Stomach (tissue), 4 donors: Measurements from ENCODE around the gene ISL2.

ENCODE experiments used
- POLR2A ChIP-seq, 4 donors: fragments of 450-650 bp; IDR thresholded peaks; one replicate each; pipeline ENCODE4 v1.6.1; 2016; ENCODE audit warnings: antibody characterized with exemption in 4 of 4, control low read depth in 2 of 4, mild to moderate bottlenecking in 1 of 4, moderate library complexity in 1 of 4
- TF ChIP-seq, protein P1 (sequence below), 7 experiments: fragments of 450-650 bp in 4 of 7; fragments of 200-600 bp in 3 of 7; sonication (generic) in 3 of 7; IDR thresholded peaks; one replicate each; pipeline ENCODE4 v1.5.1; 2016 to 2019; ENCODE audit warnings: antibody characterized with exemption in 7 of 7, control low read depth in 2 of 7, mild to moderate bottlenecking in 1 of 7

DNA sequence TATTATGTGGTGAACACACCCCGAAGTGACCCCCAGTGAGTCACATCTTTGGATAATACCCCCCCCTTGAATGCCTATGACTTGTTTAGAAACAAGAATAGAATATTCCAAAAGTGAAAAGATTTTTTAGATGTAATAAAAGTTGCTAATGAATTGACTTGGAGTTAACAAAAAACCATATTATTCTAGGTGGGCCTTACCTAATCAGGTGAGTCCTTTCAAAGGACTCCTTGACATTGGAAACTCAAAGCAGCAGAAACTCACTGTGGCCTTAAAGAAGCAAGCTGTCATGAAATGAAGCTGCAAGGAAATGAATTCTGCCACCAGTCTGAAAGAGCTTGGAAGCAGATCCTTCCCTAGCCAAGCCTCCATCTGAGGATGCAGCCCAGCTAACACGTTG lies 10.9 kb upstream of the ISL2 start:
- TF ChIP-seq, protein P1, sequence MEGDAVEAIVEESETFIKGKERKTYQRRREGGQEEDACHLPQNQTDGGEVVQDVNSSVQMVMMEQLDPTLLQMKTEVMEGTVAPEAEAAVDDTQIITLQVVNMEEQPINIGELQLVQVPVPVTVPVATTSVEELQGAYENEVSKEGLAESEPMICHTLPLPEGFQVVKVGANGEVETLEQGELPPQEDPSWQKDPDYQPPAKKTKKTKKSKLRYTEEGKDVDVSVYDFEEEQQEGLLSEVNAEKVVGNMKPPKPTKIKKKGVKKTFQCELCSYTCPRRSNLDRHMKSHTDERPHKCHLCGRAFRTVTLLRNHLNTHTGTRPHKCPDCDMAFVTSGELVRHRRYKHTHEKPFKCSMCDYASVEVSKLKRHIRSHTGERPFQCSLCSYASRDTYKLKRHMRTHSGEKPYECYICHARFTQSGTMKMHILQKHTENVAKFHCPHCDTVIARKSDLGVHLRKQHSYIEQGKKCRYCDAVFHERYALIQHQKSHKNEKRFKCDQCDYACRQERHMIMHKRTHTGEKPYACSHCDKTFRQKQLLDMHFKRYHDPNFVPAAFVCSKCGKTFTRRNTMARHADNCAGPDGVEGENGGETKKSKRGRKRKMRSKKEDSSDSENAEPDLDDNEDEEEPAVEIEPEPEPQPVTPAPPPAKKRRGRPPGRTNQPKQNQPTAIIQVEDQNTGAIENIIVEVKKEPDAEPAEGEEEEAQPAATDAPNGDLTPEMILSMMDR (IDR thresholded peaks at IDR 0.05), result no peak
- TF ChIP-seq POLR2A (IDR thresholded peaks at IDR 0.05), result no peak
